GM21528 (cell line): ENCODE data around the gene TAS2R40.

Source experiments
- ATAC-seq: cut with Tn5 transposase; IDR thresholded peaks from one replicate; pipeline ENCODE4 v1.9.1; 2021; ENCODE audit warnings: mild to moderate bottlenecking, moderate library complexity; ENCODE audit not compliant: unreplicated experiment, low FRiP score

TAS2R40 gene

GRCh38 chr7:143222782-143223181, 945 bp downstream of the TAS2R40 start:
- ATAC-seq: no peak

GRCh38 chr7:143223784-143224183, 1.9 kb downstream of the TAS2R40 start:
- ATAC-seq: no peak

- ATAC-seq: no peak
These were observed 3.2 kb downstream of the TAS2R40 start for GRCh38 chr7:143225047-143225446.

GRCh38 chr7:143227806-143228205, 6.0 kb downstream of the TAS2R40 start:
- ATAC-seq: no peak

GRCh38 chr7:143229054-143229790, 7.4 kb downstream of the TAS2R40 start:
- no peak for ATAC-seq

- ATAC-seq: no peak
These were observed 9.0 kb downstream of the TAS2R40 start for GRCh38 chr7:143230602-143231457.

- no peak for ATAC-seq
These were observed 12.1 kb downstream of the TAS2R40 start for GRCh38 chr7:143233816-143234532.

GRCh38 chr7:143234533-143234875, 12.7 kb downstream of the TAS2R40 start:
- ATAC-seq: no peak

- no peak for ATAC-seq
These were observed 13.7 kb downstream of the TAS2R40 start for GRCh38 chr7:143235561-143235960.

GRCh38 chr7:143236408-143236990, 14.7 kb downstream of the TAS2R40 start:
- no peak for ATAC-seq

GRCh38 chr7:143237366-143237765, 15.5 kb downstream of the TAS2R40 start:
- ATAC-seq: no peak

- ATAC-seq: no peak
These were observed 16.6 kb downstream of the TAS2R40 start for GRCh38 chr7:143238289-143238980.

- no peak for ATAC-seq
These were observed 18.0 kb downstream of the TAS2R40 start for GRCh38 chr7:143239813-143240212.

GRCh38 chr7:143240291-143241168, 18.7 kb downstream of the TAS2R40 start:
- peak; percentile 94 for ATAC-seq

- ATAC-seq: no peak
These were observed 20.5 kb downstream of the TAS2R40 start for GRCh38 chr7:143242306-143242705.

GRCh38 chr7:143243111-143243510, 21.3 kb downstream of the TAS2R40 start:
- ATAC-seq: no peak

GRCh38 chr7:143243614-143244013, 21.8 kb downstream of the TAS2R40 start:
- no peak for ATAC-seq

GRCh38 chr7:143244321-143244720, 22.5 kb downstream of the TAS2R40 start:
- no peak for ATAC-seq

- ATAC-seq: no peak
These were observed 23.3 kb downstream of the TAS2R40 start for GRCh38 chr7:143245123-143245522.
